T-helper 2 cell treated with Interferon-gamma antibody and Interleukin-4, amounts not matched to agents 100 ng/mL and 5 ng/mL, for 36 hours (primary cell): ENCODE measurements around the gene GFOD2. TPM values are rescaled to one million over a fixed set of nuclear protein-coding genes. Genes with fewer than 3 reads are reported as not detected.
"Not testable (repeated sequence)": the region's sequence is repeated elsewhere in the genome, so short reads cannot be mapped to it uniquely, and the experiment has no call there.

ENCODE experiments used
- intact Hi-C: fragments of 100-400 bp; cut with micrococcal nuclease; formaldehyde crosslinking; loops from one replicate; pipeline ENCODE4 v1.15.1; 2023
- total RNA-seq: library from RNA; stranded (reverse); gene quantifications from 2 replicates; pipeline ENCODE4 v1.2.3, GENCODE V29; 2022

GFOD2 gene, protein sequence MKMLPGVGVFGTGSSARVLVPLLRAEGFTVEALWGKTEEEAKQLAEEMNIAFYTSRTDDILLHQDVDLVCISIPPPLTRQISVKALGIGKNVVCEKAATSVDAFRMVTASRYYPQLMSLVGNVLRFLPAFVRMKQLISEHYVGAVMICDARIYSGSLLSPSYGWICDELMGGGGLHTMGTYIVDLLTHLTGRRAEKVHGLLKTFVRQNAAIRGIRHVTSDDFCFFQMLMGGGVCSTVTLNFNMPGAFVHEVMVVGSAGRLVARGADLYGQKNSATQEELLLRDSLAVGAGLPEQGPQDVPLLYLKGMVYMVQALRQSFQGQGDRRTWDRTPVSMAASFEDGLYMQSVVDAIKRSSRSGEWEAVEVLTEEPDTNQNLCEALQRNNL
- 12.1 and 14.2 TPM in 2 replicates for total RNA-seq

GRCh38 chr16:67719048-67719777, at the start of gene GFOD2:
Gene GFOD2 (minus strand): TSS chr16:67719316. CDS start chr16:67685715, 33,601 bp downstream.
- intact Hi-C loops: loop anchor here (1.0 to 2.0 kb wide), 3 partner anchors 52 to 157 kb away; partner anchors contain the start of genes C16orf86, CTCF, ENKD1 and RANBP10

- intact Hi-C loops: no loop called here
Measured at GRCh38 chr16:67767953-67768352, 48.8 kb upstream of the GFOD2 start.

- intact Hi-C loops: no loop called here
Measured at GRCh38 chr16:67766291-67766690, 47.2 kb upstream of the GFOD2 start.

- intact Hi-C loops: no loop called here
Measured at GRCh38 chr16:67764158-67764667, 45.1 kb upstream of the GFOD2 start.

DNA sequence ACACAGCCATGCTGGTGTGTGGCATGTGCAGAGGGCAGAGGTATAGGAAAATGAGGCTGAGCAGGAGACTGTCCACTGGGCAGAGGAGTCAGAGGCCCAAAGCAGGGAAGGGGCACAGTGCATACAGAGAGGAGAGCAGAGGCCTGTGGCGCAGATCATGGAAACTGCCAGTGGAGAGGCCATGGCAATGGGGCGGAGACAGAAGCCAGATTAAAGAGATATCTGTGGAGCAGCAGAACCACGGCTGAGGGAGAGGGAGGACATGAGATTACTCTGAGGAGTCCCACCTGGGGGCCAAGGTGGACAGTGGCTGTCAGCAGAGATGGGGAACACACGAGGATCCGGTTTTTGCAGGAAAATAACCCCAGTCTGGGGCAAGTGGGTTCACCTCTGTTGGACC, 44.0 kb upstream of the GFOD2 start:
- intact Hi-C loops: no loop called here

DNA sequence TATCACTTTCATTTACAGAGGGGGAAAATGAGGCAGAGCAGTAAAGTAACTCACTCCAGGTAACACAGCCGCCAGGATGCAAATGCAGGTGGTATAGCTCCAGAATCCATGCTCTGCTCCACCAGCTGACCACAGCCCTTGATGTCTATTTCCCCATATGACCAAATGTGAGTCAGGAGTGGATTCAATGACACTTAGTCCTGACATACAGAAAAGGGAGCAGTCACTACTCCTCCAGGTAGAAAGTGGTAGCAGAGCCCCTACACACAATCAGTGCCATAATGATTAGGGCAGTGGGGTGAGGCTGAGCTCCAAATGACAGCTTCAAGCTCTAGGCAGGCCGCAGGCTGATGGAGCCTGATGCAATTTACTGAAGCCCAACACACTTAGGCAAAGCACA, 43.3 kb upstream of the GFOD2 start:
- intact Hi-C loops: no loop called here

DNA sequence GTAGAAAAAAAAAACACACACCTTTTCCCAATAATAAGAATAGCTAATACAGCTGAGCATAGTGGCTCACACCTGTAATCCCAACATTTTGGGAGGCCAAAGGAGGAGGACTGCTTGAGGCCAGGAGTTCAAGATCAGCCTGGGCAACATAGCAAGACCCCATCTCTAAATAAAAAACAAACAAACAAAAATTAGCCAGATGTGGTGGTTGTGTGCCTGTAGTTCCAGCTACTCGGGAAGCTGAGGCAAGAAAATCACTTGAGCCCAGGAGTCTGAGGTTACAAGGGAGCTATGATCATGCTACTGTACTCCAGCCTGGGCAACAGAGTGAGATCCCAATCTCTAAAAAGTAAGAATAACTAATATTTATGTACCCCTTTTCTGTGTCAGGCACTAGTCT, 42.8 kb upstream of the GFOD2 start:
- intact Hi-C loops: no loop called here

- intact Hi-C loops: no loop called here
Measured at GRCh38 chr16:67760956-67761230, 41.8 kb upstream of the GFOD2 start.

GRCh38 chr16:67760206-67760955, 41.3 kb upstream of the GFOD2 start:
- intact Hi-C loops: no loop called here

DNA sequence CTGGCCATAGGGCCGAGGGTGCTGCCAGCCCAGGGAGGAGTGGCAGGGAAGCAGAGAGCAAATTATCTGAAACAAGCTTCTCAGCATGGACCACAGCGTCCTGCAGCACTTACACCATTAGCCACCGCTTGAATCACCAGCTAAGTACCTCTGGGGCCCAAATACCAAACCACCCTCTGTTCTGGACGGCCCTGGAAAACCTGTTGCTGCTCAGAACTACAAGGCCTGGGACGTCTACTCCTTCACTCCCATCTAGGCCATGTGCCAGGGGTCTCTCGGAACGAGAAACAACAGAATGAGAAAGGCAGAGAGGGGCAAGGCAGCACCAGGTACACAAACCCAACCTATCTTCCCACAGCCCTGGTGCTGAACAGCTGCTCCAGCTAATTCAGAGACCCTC, 39.9 kb upstream of the GFOD2 start:
- intact Hi-C loops: no loop called here

DNA sequence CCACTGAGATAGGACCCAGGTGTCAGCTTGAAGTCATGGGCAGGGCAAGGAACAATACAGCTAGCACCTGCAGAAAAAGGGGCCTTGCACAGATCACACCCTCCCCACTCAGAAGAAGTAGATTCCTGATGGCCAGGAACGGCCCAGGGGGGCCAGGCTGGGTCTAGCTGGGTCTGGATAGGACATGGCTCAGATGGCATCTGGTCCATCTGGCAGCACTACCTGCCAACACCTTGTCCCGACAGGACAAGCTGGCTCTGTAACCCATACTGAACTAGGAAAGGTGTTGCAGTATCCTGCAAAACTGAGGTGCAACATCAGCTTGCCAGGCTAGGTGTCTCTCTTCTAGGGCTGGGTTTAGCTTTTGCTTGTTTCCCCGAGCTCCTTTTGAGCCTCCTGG, 38.9 kb upstream of the GFOD2 start:
- intact Hi-C loops: no loop called here

- intact Hi-C loops: no loop called here
Measured at GRCh38 chr16:67752641-67753040, 33.5 kb upstream of the GFOD2 start.

DNA sequence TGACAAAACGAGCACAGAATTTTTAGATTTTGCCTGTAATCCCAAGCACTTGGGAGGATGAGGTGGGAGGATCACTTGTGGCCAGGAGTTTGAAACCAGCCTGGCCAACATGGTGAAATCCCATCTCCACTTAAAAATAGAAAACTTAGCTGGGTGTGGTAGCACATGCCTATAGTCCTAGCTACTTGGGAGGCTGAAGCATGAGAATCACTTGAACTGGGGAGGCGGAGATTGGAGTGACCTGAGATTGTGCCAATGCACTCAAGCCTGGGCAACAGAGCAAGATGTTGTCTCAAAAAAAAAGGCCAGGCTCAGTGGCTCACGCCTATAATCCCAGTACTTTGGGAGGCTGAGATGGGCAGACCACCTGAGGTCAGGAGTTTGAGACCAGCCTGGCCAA, 32.2 kb upstream of the GFOD2 start:
- intact Hi-C loops: not testable (repeated sequence)

GRCh38 chr16:67750466-67750865, 31.4 kb upstream of the GFOD2 start:
- intact Hi-C loops: no loop called here

DNA sequence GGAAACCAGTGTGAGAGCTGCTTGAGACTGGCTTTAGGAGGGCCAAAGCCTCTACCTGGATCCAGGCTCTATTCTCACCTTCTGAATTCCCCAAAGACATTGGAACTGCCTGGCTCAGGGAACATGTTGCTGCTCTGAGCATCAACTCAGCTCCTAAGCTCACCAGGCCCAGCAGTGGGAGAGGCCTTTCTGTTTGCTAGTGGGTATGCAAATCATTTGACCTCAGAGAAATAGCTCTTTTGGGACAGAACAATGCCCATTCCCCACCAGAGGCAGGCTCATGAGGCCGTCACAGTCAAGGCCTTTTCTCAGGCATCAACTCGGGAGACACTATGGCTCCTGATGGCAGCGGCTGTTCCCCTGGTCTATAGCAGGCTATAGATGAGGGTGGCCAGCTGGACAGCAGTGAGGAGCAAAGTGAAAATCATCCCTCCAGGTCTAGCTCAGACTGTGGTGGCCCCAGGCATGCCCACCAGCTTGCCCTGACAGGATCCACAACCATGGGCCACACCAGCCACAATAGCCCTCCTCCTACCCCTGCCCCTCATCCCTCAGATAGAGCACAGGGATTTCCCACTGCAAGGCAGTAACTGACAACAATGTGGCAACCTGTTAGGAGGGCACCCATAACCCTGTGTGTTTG, 30.4 kb upstream of the GFOD2 start:
- intact Hi-C loops: no loop called here

DNA sequence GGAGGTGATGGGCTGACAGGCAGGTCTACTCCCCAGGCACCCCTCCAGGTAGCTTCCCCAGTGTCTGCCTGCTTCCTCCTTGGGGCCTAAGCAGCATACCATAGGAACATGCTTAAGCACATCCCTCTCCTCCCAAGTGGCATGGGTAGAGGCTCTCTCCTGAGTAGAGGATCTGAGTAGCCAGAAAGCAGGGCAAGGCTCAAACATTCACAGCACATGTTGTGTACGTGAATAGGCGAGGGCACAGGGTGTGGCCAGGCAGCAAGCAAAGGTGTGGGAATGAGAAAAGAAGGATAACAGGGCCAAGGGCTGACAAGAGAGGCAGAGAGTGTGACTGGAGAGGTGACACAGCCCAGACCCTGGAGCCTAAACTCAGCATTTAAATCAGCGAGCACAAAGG, 29.7 kb upstream of the GFOD2 start:
- intact Hi-C loops: no loop called here

GRCh38 chr16:67746846-67747245, 27.7 kb upstream of the GFOD2 start:
- intact Hi-C loops: no loop called here

- intact Hi-C loops: no loop called here
Measured at GRCh38 chr16:67741118-67741517, 22.0 kb upstream of the GFOD2 start.

- intact Hi-C loops: no loop called here
Measured at GRCh38 chr16:67740391-67740790, 21.3 kb upstream of the GFOD2 start.

DNA sequence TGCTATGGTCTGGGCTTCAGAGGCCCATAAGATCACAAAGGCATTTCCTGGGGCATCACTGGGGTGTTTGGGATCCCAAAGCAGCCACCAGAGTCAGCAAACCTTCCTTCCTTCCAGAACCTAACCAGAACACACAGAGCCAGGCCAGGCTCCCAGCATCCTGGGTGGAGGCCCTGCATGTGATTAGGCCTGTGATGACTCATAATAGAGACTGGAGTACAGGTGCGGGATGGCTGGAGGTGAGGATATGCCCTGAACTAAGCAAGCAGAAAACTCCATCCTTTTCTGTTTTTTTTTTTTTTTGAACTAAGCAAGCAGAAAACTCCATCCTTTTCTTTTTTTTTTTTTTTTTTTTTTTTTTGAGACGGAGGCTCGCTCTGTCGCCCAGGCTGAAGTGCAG, 17.7 kb upstream of the GFOD2 start:
- intact Hi-C loops: no loop called here

DNA sequence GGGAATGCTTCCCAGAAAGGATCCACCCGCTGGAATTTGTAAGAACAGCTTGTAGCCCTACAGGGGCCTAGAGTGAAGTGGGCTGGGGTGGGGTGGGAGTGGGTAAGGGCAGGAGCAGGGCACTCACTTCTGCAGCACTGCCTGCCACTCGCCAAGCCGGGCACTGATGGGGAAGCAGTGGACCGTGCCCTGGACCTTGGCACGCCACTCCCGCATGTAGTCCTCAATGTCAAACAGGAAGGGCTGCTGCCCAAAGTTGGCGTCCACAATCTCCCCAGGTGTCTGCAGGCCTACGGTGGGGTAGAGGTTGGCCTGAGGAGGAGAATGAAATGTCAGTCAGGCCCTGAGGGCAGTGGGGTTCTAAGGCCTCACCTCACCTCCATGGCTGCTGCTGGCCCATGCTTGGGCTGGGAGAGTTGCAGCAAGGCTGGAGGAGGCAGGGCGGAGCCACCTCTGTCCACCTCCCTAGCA, 15.7 kb upstream of the GFOD2 start:
- intact Hi-C loops: no loop called here
